C4-2B (cell line): ENCODE measurements around the gene ACSM6.

ENCODE experiments used
- CTCF ChIP-seq: fragments of 450-650 bp; conservative IDR thresholded peaks from 2 replicates; pipeline ENCODE4 v1.5.1; 2017; ENCODE audit warnings: mild to moderate bottlenecking
- ZFX ChIP-seq: fragments of 450-650 bp; IDR thresholded peaks from 2 replicates; pipeline ENCODE4 v1.6.1; 2017

- TF ChIP-seq CTCF (no peak), ZFX (no peak)
Measured at GRCh38 chr10:95169522-95169921, 24.5 kb upstream of the ACSM6 start.
